GM21737 (cell line): ENCODE results near the gene RNF39.

Experiments
- ATAC-seq: cut with Tn5 transposase; IDR thresholded peaks from one replicate; pipeline ENCODE4 v1.9.1; 2021; ENCODE audit warnings: mild to moderate bottlenecking, moderate library complexity; ENCODE audit not compliant: unreplicated experiment

The RNF39 gene

DNA sequence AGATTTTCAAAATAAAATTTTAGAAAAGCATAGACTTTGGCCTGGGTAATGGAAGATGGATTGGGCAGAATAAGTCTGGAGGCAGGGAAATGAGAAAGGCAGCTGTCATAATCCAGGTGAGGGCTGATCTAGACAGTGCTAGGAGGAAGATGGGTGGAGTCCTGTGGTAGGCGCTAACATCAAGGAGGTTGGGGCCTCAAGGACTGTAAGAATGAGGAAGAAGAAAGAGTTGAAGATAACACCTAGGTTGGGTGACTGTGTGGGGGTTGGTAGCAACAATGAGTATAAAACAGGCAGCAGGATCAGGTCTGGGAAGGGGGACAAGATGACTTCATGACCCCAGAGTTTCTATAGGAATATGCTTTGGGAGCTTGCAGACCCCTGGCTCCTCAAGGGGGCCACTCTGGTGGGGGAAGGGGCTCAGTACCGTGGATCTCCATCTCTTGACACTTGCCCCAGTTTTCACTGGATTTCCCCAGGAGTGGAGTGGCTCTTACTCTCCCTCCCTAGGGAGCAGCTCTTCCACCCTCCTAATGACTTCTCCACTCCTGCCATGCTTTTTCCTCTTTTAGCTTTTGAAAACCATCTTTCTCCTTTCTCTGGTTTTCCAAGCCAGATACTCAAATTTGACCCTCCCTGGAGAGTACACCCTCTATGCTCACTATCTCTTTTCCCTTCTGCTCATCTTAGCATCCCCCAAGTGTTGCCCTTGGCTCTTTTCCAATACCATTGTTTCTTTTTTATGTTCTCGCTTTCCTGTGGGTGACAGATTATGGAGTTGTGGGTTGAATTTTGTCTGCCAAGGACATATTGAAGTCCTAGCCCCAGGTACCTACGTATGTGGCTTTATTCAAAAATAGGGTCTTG, 22.6 kb upstream of the RNF39 start:
- no peak for ATAC-seq

DNA sequence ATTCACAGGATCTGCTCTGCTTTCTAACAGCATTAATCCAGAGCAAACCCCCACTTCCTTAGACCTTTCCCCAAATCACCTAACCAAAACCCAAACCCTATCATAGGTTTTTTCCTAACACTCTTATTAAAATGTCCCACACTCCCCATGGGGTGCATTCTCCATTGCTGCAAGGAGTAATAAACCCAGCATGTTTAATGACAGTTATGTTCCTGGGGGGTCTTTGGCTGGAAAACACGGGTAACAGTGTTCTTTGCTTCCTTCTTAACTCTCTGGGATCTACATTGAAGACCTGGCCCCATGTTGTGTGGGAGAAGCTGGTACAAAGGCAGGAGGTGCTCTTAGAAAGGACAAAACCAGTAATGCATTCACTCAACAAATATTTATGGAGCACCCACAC, 21.3 kb upstream of the RNF39 start:
- no peak for ATAC-seq

DNA sequence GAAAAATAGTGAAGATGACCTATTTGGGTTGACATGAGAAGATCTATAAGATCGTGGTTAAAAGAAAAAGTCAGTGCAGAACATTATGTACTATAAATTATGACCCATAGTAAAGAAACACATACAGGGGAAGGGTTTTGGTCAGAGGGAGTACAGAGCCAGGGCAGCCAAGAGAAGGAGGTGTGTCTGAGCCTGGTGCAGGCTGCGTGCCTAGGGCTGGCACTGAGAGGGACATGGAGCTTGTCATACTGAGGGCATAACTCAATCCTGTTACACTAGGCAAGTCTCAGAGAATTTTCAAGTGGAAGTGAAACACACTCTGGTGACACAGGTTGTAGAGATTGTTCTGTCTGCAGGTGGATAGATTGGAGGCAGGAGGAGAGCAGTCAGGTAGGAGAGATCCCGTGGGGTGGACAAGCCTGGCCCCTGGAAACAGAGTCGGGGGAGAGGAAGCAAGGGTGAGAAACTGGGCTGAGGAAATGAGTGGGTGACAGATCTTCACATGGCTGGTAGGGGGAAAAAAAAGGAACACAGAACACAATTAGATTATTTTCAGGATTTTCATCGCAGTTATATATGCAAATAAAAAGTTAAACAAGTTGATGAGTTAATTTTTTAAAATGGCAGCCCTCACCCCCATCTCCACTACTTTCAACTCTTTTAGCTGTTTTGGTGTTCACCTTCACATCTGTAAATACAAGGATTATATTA, 18.5 kb upstream of the RNF39 start:
- no peak for ATAC-seq

DNA sequence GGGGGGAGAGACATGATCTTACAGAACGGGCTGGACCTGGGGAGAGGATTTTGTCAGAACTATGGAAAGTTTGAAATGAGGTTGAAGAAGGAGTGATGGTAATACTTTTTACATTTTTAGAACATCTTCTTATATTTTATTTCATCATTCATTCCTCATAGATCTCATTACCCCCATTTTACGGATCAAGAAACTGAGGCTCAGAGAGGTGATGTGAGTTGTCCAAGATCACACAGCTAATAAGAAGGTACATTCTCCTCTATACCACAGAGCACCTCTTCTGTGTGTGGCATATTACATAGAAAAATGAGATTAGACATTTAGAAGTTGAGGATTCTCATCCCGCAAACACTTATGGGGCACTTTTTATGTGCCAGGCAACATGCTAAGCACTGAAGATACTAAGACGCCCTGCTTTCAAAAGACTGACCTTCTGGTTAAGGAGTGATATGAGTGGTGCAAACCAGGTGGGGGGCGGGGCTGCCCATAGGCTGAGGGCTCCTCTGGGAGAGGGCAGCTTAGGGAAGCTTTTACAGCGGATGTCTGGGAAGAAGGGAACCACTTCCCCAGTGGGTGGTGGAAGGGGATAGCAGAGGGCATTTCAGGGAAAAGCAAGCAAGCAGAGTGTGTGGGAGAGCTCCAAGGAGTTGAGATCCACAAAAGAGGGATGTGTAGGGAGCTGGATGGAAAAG, 17.4 kb upstream of the RNF39 start:
- ATAC-seq: no peak

DNA sequence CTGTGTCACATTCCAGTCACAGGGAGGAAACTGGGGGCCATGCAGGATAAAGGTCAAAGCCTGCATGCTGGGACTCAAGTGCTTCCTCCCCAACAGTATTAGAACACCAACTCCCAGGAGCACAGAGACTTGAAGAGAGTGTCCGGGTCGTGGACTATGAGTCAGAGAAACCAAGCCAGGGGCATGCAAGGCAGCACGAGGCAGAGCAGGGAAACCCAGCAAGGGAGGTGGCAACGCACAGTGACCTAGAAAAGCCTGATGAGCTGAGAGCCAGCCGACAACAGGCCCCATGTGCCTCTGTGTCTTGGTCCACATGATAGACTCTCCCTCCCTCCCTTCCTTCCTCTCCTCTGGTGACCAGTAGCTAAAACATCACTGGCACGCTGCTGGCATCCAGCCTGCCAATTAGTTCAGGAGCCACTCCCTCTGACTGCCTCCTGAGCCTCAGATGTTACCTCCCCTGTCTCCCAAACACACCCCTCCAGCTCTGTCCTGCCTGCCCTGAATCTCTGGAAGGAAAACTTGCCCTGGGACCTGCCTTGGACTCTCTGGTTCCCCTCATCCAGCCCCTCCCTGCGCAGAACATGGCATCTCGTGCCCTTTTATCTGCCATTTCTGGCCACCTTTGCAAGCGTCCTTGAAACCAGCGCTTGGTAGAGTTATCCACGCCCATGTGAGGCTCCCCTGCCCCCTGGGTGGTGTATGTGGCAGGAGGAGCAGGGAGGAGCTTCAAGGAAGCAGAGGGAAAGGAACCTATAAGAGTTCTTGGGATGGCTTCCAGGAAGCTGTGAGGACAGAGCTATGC, 16.2 kb upstream of the RNF39 start:
- no peak for ATAC-seq

DNA sequence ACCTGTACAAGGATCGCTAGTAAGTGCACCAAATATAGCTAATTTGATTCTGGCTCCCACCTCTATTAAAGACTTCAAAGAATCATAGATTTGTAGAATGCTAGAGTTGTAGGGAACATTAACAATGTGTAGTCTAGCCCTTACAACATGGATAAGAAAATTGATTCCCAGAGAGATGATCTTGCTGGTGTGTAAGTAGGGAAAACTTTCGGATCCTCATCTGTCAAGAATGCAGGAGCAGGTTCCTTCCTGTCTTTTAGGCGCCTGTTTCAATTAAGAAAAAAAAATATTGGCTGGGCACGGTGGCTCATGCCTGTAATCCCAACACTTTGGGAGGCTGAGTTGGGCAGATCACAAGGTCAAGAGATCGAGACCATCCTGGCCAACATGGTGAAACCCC, 12.3 kb upstream of the RNF39 start:
- no peak for ATAC-seq

DNA sequence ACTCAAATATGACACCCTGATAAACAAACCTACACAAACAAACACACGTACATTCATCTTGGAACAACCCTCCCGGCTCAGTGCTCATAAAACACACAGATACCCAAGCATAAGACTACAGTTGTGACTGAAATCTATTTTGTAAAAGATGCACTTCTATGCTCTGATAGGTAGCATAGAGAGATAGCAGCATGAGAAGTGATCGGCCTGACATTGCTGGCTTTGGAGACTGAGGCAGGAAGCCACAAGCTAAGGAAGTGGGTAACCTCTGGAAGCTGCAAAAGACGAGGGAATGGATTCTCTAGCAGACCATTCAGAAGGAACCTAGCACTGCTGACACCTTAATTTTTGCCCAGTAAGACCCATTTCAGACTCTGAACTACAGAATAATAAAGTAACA, 1.6 kb upstream of the RNF39 start:
- no peak for ATAC-seq

DNA sequence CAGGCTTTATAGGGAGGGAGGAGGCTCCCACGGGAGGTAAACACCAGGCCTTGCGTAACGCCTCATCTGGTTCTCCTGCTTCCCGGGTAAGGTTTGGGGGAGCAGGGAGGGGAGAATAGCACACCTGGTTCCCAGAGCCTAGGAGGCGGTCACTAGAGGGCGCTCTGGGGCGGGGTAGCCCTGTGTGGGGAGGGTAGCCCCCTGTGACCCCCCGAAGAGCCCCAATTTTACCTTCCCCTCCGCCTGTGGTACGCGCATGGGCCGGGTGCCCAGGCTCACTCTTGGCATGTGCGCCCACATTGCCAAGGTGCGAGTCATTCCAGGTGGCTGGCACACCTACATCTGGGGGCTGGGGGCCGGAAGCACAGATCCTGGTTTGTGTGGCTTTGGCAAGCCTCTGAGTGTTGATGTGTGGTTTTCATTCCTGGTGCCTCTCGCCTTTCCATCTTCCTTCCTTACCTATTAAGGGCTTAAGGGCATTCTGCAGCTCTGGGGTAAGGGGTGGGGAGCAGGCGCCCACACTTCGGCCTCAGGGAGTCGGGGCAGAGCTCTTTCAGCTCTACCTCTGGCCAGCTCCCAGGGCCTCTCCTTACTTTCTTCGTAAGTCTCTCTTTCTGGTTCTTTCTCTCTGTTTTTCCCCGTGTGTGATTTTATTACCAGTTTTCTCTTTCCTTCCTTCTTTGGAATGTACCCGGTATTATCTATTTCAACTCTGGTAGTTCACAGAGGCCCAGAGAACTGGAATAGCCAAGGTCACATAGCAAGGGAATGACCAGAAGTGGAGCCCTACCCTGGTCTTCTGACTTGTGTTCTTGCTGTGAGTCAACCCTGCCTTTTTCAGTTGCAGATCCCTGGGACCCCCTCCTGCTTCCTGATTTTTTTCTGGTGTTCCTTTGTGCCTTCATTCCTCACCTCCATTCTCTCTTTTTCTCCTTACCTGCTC, 492 bp upstream of the RNF39 start:
- ATAC-seq: no peak

DNA sequence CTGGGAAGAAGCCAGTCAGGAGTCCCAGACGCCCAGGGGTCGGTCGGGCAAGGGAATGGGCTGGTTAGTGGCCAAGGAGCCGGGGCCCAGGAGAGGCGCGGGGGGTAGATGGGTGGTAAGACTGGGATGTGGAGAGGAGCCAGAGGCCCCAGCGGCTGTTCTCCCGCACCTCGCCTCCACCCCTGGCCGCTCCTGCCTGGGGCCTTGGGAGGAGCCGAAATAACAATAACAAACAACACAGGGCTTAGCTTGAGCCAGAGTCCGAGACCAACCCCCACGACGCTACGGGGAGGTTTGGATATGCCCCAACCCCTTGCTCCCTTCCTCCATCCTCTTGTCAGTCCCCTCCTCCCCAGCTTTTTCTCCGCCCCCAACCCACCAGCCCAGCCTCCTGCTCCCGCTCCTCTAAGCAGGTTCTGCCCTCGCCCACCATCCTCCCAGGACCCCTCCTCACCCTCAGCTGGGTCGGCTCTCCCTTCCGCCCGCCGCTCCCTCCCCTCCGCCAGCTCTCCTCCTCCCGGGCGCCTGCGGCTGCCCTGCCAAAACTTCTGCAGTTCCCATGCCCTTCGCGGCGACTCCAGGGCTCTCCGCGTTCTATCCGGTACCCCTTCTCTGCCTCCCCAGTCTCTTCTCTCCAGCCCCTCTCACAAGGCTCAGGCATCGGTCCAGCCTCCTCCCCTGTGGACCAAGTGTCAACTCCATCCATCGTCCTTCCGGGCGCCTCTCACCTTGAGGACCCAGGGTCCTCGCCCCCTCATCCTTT, 1.1 kb downstream of the RNF39 start:
- no peak for ATAC-seq

DNA sequence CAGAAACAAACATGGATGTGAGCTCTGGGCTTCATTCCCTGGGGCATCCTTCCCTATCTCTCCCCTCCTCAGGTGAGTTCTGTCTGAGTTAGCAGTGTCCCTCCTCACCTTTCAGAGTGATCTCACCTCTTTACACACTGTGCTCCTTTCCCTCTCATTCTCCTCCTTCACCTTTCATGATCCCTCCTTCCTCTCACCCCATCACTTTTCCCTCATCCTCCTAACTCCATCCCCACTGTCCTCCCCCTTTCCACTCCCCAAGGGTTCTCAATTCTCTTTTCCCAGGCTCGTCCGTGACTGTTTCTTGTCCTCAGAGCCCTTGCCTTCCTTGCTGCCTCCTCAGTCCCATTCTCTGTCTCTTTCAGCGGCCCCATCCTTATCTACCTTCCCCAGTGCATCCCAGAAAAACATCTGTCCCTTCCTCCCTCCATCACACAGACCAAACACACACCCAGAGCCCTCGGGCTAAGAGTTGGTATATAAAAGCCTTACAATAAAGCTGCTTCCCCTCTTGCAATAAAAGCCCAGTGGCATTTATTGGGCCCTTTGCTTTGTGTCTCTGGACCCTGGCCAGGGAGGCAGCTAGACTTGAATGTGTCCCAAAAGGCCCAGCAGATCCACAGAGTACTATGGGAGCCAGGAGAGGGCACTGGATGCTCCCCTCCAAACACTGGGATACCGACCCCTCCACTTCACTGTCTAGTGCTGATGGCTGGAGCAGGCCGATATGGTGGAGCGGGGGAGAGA, 1.9 kb downstream of the RNF39 start:
- no peak for ATAC-seq

DNA sequence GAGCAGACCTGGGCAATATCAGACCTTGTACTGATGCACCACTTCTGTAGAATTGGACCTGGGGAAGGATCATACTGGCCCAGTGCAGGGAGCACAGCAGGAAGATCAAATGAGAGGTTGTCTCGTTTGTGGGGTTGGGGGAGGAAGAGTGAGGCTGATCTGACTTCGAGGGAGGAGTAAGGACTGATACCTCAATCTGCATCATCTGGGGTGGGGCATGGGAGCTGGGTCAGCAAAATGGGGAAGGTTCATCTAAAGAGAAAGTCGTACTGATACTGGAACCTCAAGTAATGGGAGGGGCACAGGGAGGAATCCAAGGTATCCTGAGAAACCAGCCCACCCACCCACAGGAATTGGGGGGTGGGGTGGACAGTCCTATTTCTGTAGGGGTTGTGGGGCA, 3.7 kb downstream of the RNF39 start:
- no peak for ATAC-seq

DNA sequence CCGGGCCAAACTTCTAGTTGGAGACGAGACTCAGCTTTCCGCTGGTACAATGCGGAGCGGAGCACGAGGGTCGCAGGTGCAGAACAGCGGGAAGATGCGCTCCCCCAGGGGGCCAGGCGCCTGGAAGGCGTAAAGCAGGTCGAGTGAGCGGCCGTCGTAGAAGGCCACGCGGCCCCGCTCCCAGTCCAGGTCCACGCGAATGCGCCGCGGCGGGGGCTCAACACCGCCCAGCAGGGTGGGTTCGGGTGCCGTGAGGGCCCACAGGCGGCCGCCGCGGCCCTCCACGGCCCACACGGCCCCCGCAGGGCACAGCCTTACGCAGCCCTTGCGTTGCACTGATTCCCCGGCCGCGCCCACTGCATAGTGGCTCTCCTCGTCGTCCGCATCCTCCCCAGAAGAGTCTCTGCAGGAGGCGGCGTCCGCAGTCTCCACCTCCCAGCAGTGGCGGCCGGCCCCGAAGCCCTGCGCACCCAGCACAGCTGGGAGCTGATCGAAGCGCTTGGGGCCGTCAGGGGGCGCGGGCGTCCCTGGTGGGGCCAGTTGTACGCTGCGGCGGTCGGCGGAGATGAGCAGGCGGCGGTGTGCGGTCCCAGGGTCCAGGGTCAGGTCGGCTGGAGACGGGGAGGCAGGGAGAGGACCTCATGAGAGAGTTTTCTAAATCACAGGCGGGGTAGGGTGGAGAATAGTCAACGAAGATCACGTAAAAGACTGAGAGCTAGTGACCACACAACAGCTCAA, 4.3 kb downstream of the RNF39 start:
- no peak for ATAC-seq

DNA sequence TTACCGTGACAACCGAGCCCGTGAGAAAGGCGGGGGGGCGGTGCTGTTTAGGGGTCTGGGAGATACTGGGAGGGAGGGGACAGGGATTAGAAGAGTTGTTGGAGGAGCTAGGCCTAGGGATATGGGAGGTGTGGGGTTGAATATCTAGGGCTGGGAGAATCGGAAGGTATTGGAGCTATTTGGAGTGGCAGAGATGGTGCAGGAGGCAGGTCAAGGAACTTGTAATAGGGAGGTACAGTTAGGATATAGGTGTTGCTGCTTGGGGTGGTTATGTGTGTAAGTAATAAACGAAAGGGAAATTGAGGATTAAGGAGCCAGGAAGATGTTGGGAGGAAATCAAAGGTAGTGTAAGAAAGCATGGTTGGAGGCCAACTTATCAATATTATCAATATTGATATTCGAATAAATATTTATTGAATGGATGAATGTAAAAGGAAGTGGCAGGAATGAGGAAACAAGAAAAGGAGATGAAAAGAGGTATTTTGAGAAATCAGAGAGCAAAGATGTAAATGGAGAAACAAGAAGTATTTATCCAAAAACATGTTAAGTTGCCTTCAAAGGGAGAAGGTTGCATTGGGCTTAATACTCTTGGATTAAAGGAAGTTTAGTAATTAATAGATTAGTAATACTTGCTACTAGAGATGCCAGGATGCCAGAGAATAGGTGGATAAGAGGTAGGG, 8.0 kb downstream of the RNF39 start:
- no peak for ATAC-seq

DNA sequence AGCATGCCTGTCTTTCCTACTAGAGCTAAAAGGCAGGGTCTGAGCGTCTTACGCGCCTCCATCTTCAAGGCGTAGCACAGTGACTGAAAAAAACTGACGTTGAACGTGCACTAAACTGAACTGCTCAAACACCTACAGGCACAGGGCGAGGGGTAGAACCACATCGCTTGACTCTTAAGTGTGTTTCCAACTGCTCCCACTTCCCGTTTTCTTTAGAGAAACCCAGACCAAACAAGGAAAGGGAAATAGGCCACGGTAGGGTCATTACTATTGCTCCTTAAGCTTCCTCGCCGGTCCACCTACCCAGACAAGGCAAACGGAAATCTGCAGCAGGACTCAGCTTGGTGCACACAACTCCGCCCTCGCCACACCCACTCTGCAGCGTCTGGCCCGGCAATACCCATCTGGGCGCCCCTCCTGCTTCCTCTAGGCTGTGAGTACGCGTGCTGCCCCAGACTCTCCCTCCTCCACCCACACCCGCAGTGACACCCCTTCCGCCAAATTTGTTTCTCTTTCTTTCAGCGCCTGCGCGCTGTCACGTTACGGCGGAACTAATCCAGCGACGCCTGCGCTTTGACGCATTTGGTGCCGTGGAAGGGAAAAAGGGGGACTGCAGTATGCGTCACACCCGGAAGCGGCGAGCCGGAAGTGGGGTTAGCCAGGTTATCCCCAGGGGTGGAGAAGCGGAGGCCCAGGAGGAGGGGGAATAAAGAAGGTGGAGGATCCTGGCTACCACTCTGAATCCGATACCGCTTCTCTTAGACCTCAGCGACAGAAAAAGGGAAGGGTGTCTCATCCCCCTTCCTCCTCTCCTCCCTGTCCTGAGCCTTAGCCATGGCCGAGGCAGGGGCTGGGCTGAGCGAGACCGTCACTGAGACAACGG, 8.8 kb downstream of the RNF39 start, which contains the start of gene PPP1R11:
PPP1R11 (plus strand) TSS at position 622 of the 883 bp plus-strand sequence; CDS start at position 835, 213 bp downstream.
- peak; percentile 93 for ATAC-seq

DNA sequence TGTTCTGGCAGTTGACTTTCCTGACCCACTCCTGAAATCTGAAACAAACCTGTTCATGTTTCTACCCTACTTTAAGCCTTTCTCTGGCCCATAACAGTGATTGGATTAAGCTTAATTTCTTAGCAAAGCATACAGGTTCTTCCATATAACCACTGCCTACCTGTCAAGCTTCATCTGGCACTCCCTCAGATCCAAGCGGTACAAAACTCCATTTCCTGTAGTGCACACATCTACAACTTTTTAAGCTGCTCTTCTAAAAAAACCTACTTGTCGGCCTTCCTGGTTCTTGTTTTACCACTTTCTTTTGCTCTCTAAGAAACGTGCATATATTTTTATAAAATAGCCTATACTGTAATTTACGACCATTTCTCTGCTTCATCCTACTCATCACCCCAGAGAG, 9.5 kb downstream of the RNF39 start:
- ATAC-seq: no peak

DNA sequence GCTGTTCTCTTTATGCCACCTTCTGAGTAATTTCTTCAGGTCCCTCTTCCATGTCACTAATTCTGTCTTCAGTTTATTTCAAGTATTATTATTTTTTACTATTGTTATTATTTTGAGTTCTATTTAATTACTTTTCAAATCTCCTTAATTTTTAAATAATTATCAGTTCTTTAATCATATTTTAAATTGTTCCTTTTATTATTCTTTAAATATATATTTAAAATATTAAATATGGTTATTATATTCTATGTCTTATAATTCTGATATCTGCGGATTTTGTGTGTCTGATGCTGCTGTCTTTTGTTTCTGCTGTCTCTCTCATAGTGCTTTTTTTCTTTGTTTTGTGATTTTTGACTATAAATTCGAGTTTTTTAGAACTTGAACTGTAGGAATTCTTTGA, 12.3 kb downstream of the RNF39 start:
- no peak for ATAC-seq
